DMS53 treated with DMSO at 0.1 percent for 48 hours (cell line): ENCODE measurements around the gene HSD17B2.

Experiments used
- DNase-seq: peaks from one replicate; lab custom pipeline; 2025; ENCODE audit not compliant: unreplicated experiment; lab: John Stamatoyannopoulos, UW

Gene HSD17B2

GRCh38 chr16:82047374-82047773 is 12.3 kb downstream of the HSD17B2 start:
- no peak for DNase-seq

- no peak for DNase-seq
These were observed 12.7 kb downstream of the HSD17B2 start for GRCh38 chr16:82047787-82048186.

DNA sequence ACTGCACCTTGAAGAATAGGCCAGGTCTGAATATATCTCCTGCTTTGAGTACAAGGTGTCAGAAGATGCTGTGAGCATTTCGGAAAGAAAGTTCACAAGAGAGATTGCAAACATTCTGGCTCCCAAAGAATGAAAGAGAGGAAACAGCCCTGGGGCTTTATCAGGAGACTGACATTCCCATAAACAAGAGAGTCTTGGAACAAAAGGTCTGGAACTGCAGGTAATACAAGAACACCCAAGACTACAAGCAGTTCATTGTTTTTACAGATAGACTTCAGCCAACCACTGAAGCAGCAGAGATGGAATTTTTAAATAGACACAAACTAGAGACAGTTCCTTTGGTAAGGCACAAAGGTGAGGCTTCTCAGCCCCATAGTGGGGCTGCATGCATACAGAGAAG is 14.4 kb downstream of the HSD17B2 start:
- DNase-seq = no peak

- DNase-seq = no peak
These were observed 15.5 kb downstream of the HSD17B2 start for GRCh38 chr16:82050506-82050905.

DNA sequence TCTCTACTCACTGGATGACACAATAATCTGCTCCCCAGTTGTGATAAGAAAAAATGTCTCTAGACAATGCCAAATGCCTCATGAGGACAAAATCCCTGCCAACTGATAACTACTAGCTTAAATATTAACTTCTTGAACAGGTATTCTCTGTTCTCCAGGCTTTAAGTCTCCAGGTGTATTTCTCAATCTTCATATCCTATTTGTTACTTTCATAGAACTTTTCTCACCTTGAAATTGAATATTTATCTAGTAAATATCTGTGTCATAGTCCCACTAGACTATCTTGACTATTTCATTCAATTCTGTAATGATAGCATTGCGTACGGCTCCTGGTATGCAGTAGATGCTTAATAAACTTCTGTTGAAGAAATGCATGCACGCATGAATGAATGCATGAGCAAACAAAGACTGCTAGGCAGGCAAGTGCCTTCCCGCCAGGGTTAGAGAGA is 15.9 kb downstream of the HSD17B2 start:
- DNase-seq = no peak

DNA sequence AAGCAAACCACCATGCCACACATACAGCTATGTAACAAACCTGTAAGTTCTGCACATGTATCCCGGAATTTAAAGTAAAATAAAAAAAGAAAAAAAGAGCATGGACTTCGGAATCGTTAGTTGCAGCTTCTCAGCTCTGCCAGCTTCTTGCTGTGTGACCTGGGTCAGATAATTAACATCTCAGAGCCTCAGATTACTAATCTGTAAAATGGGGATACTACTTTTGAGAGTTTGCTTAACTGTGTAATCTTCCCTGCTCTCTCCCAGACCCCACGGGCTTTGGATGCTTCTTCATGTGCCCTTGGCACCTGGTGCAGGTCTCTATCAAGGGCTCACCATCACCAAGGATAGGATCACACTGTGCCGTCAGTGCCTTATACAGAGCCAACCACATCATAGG is 16.6 kb downstream of the HSD17B2 start:
- no peak for DNase-seq

DNA sequence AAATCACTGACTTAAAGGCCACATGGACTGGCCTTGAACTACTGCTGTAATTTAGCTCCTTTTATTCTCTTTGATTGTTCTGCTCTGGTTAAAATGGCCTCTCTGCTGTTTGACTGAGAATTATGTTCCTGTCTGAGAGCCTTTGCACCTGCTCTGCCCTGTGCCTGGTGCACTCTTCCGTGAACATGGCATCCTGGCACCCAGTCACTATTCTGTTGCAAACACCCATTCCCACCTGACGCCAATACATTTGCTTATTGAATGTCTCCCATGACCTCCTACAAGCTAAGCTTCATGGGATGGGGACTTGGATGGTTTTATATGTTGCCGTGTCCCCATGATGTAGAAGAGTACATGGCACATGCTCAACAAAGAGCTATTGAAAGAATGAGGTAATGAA is 20.1 kb downstream of the HSD17B2 start:
- DNase-seq = peak; percentile 2

- no peak for DNase-seq
These were observed 20.9 kb downstream of the HSD17B2 start for GRCh38 chr16:82055728-82056549.

DNA sequence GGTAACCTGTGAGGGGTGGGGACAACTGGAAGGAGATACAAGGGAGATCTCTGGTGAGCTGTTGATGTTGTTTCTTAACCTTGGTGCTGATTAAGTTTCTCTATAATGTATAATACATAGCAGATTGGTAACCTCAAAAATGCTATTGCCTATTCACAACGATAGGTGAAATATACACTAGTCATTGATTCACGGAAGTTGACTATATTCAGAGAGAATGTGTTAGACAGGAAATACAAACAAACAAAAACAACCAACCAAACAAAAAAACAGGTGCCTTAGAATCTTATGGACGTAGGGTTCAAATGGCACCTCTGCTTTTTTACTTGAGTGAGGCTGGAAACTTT is 21.5 kb downstream of the HSD17B2 start:
- DNase-seq = no peak

- no peak for DNase-seq
These were observed 24.3 kb downstream of the HSD17B2 start for GRCh38 chr16:82059161-82059982.

GRCh38 chr16:82059983-82060421 is 24.9 kb downstream of the HSD17B2 start:
- no peak for DNase-seq

- DNase-seq = no peak
These were observed 26.9 kb downstream of the HSD17B2 start for GRCh38 chr16:82061861-82062525.

DNA sequence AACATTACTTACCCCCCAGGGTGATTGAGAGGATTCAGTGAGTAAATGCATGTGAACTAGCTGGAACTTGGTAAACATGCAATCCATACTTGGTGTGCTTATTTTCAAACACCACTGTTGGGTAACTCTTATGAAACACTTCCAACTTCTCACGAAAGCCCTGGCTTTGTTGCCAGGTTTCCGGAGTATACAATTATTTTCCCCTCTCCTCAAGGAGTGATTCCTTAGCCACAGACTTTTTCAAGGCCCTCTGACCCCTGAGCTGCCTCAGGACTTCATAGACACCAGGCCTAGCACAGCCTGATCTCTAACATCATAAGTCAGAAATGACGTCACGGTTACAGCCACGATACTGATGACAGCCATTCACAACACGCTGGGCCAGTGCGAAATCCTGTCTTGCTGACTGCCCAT is 27.6 kb downstream of the HSD17B2 start:
- no peak for DNase-seq

DNA sequence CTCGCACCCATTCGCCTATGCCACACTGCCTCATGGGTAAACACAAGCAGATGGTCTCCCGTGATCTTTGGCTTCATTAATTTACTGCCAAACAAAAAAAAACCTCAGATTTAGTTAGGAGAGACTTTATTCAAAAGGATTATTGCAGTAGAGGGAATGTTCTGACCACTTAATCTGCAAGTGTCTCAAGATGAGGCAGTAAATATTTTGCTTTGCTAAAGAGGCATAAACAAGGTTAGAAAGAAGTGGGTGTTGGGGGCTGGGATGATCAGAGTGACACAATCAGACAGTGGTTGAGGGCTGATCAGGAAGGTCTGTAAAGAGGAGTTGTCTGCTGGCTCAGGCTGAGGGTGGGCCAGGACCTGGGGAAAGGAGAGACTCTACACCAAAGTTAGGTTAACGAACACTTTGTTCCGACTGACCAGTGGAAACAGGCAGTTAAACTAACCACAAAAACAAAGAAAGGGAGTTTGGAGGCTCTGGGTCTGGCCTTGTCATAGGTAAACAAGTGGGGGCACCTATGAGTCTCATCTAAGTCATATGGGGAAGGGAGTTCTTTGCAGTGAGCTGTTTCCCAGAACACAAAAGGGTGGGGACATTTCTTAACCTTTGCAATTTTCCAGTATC is 28.5 kb downstream of the HSD17B2 start:
- DNase-seq = no peak

DNA sequence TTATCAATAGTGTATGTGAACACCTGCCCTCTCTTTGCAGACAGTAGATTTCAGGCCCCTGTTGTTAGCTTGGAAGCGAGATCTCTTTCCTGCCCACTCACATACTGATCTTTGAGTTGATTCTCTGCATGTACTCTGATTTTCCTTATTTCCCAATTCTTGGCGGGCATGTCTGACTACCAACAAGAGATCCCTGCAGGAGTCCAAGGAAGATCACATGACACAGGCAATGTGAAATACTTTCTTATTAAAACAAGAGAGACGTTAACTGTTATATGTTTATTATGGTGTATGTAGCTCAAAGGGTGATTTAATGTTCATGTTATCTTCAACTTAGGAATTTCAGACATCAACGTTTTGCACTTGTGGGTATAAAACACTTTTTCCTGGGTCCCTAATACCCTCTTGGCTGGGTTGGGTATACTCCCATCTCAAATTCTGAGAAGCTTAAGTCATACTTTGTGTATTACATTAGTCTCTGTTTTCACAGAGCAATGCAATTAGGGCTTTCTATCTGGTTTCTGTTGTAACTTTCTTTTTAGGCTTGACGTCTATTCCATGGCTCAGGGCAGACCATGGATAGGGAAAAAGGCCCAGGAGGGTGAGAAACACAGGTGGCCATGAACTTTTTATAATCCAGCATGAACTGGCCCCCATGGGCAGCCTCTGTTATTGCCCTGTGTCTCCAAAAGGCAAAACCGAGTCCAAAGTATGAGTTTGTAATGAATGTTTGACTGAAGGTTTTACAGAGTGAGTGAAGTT is 32.2 kb downstream of the HSD17B2 start:
- no peak for DNase-seq

DNA sequence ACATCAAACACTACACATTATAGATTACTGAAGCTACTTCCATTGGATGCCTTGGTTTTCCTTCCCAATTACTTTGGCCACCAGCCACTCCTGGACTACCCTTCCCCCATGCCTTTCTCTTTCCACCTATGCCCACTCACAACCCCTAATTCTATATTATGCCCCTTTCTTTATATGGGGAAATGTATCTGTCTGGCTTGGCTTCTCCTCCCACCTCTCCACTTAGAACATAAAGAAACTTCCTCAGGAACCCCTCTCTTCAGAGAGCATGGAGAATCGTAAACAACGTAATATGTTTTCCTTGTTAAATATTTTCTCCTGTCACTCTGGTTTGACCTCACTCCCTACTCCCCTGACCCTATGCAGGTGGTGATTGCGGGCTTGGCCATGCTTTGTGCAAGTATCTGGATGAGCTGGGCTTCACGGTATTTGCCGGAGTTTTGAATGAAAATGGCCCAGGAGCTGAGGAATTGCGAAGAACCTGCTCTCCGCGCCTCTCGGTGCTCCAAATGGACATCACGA is 32.8 kb downstream of the HSD17B2 start:
- no peak for DNase-seq

DNA sequence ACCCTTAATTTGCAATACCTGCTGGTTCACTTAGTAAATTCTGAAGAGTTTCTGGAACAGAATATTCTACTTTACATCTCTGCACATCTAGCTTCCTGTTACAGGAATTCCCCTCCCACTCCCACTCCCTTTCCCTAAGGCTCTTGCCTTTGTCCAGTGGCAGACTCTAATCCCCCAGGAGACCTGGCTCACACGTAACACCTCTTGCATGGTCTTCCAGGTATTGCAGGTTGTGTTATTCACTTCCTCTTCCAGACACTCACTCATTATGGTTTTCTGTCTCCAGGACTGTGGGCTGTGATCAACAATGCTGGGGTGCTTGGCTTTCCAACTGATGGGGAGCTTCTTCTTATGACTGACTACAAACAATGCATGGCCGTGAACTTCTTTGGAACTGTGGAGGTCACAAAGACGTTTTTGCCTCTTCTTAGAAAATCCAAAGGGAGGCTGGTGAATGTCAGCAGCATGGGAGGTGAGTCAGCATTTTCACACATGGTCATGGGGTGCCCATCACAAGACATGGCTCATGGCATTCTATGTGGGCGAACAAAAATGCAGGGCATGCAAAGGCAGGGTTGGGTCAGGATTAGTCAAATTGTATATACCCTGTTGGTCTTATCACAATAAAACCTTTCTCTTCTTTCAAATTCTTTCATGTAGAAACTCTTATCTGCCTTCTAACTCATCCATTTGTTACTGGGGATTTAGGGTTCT is 35.8 kb downstream of the HSD17B2 start:
- no peak for DNase-seq

DNA sequence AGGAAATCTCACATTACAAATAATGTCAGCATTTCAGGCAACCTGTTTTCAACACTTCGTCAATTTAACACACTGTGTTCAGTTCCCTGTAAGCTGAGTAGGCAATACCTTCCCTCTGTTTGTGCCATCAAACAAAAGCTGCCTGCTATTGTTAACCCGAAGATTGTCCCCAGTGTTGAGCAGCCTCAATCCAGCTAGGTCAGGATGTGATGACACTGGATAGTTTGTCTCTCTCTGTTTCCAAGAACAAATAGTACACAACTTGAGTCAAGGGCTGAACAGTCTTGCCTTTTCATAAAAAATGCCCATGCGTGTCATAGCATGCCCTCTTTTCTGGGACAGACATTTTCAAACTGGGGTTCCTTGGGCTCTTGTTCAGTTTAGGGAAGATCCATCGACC is 36.4 kb downstream of the HSD17B2 start:
- no peak for DNase-seq

DNA sequence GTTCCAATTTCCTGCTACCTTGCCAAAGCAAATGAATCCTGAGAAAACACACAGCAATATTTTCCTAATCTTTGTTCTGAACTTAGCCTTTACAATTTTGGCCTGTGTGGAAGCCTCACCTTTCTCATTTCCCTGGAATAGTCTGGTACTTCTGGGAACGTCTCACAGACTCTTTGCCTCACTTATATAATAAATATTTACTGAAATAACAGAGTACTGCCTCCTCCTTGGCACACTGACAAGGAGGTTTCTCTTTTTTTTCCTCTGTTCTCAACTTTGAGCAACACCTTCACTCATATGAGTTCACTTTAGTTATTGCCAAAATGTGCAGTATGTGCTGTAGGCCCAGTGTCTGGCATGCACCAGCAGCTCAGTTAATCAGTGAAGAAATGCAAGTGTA is 37.3 kb downstream of the HSD17B2 start:
- DNase-seq = no peak
